Measurements from ENCODE around the gene ZNF335.
"Not testable (repeated sequence)": the region's sequence is repeated elsewhere in the genome, so short reads cannot be mapped to it uniquely, and the experiment has no call there.

Gene ZNF335

GRCh38 chr20:45970646-45971424 is 1.2 kb downstream of the ZNF335 start:
- no peak for DNase-seq (ENCODE audit: low read depth in 2 of 2)

GRCh38 chr20:45969712-45970634 is 2.0 kb downstream of the ZNF335 start:
- no peak for DNase-seq (ENCODE audit: low read depth in 2 of 2)

GRCh38 chr20:45968801-45969711 is 2.9 kb downstream of the ZNF335 start:
- DNase-seq (ENCODE audit: low read depth in 2 of 2): no peak

DNA sequence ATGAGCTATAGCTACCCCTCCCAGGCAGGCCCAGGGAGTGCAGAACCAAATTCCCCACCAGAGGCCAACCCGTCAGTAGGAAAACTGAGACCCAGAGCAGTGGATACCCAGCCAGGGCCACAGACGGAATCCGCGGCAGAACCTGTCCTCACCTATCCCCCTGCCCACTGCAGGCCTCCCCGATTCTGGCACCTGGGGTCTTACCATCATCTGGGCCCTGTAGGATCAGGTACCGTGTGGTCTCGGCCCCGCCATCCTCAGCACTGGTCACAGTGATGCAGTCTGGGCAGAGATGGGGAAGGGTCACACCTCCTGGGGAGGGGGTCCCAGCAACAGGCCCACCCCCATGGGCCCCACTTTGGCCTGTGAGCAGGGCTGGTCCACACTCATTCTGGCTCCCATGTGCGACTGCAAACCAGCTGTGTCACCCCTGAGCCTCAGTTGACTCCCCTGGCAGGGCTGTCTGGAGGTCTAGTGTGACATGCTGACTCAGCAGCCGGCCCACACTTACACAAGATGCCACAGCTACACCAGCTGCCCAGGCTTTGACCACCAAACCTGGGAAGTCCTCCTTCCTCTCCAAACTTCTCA is 3.8 kb downstream of the ZNF335 start:
- DNase-seq (ENCODE audit: low read depth in 2 of 2): no peak

- DNase-seq (ENCODE audit: low read depth in 2 of 2): no peak
Measured at GRCh38 chr20:45967551-45968080, 4.4 kb downstream of the ZNF335 start.

DNA sequence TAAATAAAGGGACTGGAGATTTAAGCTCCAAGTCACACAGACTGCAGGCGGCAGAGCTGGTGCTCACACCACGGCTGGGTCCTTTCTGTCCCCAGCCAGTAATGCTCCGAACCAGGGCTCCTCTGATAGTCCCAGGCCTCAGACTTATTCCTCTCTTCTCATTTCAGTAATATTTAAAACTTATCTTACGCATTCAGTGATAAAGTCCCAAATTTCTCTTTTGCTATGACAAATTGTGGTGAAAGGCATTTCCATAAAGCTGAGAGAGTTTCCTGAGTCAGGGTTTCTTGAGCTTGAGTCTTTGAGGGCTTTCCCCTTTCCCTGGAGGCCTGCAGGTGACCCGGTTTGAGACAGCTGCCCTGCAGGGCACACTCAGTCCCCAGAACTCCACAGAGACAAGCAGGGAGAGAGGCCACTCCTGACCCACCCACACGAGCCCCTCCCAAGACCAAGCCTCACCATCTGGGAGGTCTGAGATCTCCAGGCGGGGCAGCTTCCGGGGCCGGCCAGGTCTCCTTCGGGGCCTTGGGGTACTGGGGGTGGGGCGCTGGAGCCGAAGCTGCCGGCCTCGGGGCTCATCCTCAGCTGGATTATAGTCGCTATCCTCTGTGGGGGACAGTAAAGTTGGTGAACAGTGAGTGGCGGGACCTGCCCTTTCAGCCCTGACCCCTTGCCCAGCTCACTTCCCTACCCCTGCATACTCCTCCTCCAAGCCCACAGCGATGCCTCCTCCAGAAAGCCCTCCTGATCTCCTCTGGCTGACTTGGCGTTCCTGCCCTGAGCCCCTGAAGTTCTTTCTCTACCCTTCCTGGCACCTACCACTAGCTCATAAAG is 6.6 kb downstream of the ZNF335 start:
- no peak for DNase-seq (ENCODE audit: low read depth in 2 of 2)

DNA sequence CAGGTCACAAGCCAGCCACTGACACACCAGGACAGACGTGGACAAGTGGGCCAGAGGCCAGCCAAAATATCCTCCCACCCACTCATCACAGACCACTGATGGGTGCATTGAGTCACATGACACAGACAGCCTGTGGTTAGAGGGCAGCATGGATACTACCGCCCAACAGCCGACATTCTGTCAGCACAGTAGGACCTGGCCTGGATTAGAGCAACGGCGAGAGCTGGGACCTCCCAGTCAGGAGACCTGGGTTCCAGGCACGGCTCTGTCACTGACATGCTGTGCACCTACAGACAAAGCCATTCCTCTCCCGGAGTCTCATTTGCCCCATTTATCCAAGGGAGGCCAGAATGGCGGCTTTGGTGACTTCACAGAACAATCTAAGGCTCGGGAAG is 8.0 kb downstream of the ZNF335 start:
- DNase-seq (ENCODE audit: low read depth in 2 of 2): no peak

DNA sequence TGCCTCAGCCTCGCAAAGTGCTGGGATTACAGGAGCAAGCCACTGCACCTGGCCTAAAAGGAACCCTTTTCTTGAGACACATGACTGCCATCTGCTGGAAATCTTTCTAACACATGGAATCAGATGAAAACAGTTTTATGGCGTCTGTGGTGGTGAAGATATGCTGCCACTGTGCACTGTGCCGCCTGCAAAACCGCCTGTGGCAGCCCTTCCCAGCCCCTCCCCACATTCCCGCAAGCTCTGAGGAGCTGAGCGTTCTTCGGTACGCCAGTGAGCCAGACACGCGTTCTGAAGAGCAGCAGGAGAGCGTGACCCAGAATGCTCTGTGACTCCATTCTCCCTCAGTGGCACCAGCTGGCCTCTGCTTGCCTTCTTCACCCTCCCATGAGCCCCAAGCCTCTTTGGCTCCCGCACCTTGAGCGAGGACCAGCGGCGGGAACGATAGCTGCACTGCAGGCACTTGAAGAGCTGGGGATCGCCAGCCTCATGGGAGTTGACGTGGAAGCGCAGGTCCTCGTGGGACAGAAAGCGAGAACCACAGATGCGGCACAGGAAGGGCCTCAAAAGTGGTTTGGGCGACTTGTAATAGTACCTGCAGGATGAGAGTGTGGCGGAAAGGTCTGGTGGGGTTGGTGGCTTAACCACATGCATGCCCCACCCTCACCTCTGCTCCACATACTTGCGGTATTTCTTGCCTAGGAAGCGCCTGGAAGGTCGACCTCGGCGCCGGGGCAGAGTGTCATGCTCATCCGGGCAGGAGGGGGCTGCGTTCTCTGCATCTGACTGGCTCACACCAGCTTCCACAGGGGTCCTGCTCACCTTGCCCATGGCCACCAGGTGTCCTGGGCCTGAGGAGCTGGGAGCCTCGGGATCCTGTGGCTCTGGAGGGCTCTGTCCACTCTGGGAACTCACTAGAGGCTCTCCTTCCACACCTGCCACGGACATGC is 8.7 kb downstream of the ZNF335 start:
- no peak for DNase-seq (ENCODE audit: low read depth in 2 of 2)

GRCh38 chr20:45962031-45962755 is 9.8 kb downstream of the ZNF335 start:
- DNase-seq (ENCODE audit: low read depth in 2 of 2): no peak

DNA sequence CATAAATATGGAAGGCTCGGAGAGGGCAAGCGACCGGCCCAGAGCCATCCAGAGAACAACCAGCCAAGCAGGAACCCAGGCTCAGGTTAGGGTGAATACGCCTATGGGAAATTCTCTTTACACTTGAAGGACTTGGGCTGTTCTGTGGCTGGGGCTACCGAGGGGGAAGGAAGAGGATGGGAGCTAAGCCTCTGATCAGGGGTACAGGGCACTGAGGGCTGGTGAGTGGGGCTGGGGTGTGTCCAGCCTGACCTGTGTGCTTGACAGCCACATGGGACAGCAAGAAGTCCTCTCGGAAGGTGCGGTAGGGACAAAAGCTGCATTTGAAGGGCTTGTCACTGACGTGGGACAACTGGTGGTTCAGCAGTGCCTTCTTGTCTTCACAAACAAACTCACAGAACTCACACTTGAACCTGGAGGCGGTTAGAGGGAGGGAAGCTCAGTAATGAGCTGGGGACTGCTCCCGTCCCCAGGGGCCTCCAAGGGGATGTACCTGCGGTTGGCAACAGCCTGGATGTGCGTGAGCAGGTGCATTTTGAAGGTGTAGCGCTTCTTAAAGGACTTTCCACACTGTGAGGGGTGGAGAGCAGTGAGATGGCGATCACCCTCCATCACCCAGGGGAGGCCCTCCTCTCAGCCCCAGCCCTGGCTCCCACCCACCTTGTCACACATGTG is 11.9 kb downstream of the ZNF335 start:
- DNase-seq (ENCODE audit: low read depth in 2 of 2): no peak

DNA sequence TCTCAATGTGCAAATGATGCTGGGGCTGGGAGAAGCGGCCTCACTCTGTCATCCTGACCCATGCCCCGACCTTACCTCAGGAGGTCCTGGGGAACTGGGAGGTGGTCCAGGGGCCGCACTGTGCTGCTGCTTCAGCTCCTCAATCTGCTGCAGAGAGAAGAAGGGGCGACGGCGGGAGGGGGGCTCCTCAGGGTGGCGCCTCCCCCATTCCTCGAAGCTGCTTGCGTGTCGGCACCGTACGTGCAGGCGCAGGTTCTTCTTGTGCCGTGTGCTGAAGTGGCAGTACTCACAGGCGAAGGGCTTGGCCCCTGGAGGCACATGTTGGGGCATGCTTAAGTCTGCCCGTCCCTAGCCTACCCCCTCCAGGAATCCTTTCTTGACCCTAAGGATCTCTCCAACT is 12.9 kb downstream of the ZNF335 start:
- DNase-seq (ENCODE audit: low read depth in 2 of 2): no peak

GRCh38 chr20:45958593-45958992 is 13.4 kb downstream of the ZNF335 start:
- DNase-seq (ENCODE audit: low read depth in 2 of 2): no peak

GRCh38 chr20:45957021-45957941 is 14.7 kb downstream of the ZNF335 start:
- DNase-seq (ENCODE audit: low read depth in 2 of 2): no peak

DNA sequence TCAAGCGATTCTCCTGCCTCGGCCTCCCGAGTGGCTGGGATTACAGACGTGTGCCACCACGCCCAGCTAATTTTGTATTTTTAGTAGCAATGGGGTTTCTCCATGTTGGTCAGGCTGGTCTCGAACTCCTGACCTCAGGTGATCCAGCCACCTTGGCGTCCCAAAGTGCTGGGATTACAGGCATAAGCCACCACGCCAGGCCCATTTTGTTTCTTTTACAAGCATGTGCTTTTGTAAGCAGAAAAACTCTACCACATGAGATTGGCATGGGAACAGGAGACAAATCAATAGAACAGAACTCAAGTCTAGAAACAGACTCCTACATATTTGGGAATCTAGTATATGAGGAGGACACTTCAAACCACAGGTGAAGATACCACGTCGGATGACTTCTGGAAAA is 15.7 kb downstream of the ZNF335 start:
- DNase-seq (ENCODE audit: low read depth in 2 of 2): not testable (repeated sequence)

DNA sequence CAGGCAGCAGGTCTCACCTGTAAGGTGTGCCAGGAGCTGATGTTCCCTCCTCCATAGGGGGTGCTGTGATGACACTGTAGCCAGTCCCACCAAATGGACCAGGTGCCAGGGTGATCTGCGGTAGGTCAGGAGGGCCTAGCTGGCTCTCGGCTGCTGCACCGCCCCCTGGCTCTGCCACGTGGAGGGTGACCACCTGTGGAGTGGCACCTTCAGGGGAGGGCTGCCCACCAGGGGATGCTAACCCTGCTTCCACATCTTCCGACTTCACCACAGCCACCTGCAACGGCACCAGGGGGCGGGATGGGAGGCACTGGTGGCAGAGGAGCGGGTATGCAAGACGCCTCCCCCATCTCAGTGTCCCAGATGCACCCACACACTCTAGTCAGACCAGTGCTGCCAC is 18.3 kb downstream of the ZNF335 start:
- no peak for DNase-seq (ENCODE audit: low read depth in 2 of 2)

GRCh38 chr20:45952861-45953260 is 19.1 kb downstream of the ZNF335 start:
- no peak for DNase-seq (ENCODE audit: low read depth in 2 of 2)
